Ovary (tissue), 3 donors: ENCODE measurements around the gene RPL31.

Source experiments
- EP300 ChIP-seq: sonication (generic); formaldehyde crosslinking; IDR thresholded peaks from one replicate; pipeline ENCODE4 v1.6.1; 2017; ENCODE audit warnings: antibody characterized with exemption
- POLR2A ChIP-seq: fragments of 450-650 bp; IDR thresholded peaks from one replicate; pipeline ENCODE4 v1.6.1; 2017; ENCODE audit warnings: antibody characterized with exemption, mild to moderate bottlenecking, moderate library complexity
- TF ChIP-seq, protein P1 (sequence below), 3 donors: fragments of 450-650 bp in 2 of 3; fragments of 200-600 bp in 1 of 3; IDR thresholded peaks; one replicate each; pipeline versions ENCODE4 v1.5.1 to v1.8.0; 2016 to 2022; ENCODE audit warnings: antibody characterized with exemption in 3 of 3, mild to moderate bottlenecking in 1 of 3
- donor health status: DM: no; HTN: no; CAD: no.

DNA sequence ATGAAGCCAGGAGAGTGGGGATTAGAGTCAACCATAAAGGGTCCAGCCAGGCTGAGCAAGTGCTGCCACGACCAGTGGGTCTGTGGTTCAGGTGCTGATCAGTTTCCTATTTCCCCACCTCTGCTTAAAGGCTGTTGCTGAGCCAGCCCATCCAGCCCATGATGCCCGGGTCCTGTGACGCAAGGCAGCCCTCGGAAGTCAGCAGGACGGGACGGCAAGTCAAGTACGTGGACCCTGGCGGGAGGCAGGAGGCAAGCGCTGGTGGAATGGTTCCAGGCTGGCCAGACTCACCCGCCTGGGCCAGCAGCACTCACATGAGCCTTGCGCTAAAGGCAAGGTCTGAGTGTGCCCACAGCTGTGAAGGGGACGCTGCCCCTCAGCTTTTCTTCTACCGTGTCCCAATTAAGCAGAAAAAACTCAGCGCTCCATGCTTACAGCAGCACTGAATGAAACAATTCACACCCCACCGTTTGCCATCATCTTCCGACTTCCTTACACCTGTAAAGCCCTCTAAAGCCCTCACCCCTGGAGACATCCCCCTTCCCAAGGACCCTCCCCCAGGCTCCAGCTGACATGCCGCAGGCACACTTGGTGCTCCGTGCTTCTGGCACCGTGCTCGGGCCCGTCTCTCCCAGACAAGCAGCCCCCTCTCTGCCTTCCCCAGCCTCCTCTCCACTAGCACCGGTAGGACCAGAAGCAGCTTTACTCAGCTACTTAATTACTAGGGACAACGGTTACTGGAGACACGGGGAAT is 11.3 kb upstream of the RPL31 start:
- TF ChIP-seq, protein P1, sequence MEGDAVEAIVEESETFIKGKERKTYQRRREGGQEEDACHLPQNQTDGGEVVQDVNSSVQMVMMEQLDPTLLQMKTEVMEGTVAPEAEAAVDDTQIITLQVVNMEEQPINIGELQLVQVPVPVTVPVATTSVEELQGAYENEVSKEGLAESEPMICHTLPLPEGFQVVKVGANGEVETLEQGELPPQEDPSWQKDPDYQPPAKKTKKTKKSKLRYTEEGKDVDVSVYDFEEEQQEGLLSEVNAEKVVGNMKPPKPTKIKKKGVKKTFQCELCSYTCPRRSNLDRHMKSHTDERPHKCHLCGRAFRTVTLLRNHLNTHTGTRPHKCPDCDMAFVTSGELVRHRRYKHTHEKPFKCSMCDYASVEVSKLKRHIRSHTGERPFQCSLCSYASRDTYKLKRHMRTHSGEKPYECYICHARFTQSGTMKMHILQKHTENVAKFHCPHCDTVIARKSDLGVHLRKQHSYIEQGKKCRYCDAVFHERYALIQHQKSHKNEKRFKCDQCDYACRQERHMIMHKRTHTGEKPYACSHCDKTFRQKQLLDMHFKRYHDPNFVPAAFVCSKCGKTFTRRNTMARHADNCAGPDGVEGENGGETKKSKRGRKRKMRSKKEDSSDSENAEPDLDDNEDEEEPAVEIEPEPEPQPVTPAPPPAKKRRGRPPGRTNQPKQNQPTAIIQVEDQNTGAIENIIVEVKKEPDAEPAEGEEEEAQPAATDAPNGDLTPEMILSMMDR (IDR thresholded peaks at IDR 0.05): no peak
- TF ChIP-seq POLR2A (no peak), EP300 (no peak)
